Kidney epithelial cell (primary cell): ENCODE results near the gene MTRR. TPM values are rescaled to one million over a fixed set of nuclear protein-coding genes. Genes with fewer than 3 reads are reported as not detected.

ENCODE experiments used
- DNase-seq: peaks from one replicate; pipeline ENCODE4 v3.0.0-alpha.2; 2010; ENCODE audit warnings: low read depth
- H3K27me3 ChIP-seq: 2 replicates; pipeline ENCODE4 v1.6.0; 2011; ENCODE audit warnings: low read length; ENCODE audit not compliant: control insufficient read depth, insufficient read depth
- H3K36me3 ChIP-seq: 2 replicates; pipeline ENCODE4 v1.5.1; 2011; ENCODE audit warnings: low read length; ENCODE audit not compliant: control insufficient read depth, insufficient read depth
- H3K4me3 ChIP-seq: 2 replicates; pipeline ENCODE4 v1.5.1; 2011; ENCODE audit warnings: low read depth, mild to moderate bottlenecking, control low read depth, low read length
- total RNA-seq: library from RNA; depleted of rRNA; stranded (reverse); fragments of >200 nt; gene quantifications from 2 replicates; pipeline ENCODE4 v1.2.3, GENCODE V29; 2015
- TF ChIP-seq, protein P1 (sequence below): IDR thresholded peaks from 2 replicates; pipeline ENCODE4 v1.5.1; 2011; ENCODE audit warnings: mild to moderate bottlenecking, moderate library complexity, low read length, control low read depth, inconsistent platforms; ENCODE audit not compliant: insufficient read depth, poor library complexity, severe bottlenecking

The MTRR gene
- total RNA-seq, 1 donor from 2014 or later, result 23.6 TPM

DNA sequence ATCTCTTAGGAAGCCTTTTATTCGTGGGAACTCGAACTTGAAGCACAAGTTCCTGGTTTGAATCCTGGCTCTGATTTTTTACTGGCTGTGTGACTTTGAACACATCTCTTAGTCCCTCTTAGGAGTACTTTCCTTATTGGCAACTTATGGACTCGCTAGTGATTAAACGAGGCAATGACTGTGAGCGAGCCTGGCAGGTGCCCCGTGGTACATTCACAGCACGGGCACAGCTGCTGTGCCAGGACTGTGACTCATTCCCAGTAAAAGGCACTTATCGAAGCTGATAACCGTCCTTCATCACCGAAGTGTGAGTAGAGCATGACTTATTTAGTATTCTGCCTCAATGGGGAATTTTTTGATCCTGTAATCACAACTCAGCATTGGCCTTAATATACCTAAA is 40.7 kb upstream of the MTRR start:
- no peak for DNase-seq
- H3K27me3 ChIP-seq, result peaks cover 7% of the 10 kb centered on the region
- TF ChIP-seq, protein P1, sequence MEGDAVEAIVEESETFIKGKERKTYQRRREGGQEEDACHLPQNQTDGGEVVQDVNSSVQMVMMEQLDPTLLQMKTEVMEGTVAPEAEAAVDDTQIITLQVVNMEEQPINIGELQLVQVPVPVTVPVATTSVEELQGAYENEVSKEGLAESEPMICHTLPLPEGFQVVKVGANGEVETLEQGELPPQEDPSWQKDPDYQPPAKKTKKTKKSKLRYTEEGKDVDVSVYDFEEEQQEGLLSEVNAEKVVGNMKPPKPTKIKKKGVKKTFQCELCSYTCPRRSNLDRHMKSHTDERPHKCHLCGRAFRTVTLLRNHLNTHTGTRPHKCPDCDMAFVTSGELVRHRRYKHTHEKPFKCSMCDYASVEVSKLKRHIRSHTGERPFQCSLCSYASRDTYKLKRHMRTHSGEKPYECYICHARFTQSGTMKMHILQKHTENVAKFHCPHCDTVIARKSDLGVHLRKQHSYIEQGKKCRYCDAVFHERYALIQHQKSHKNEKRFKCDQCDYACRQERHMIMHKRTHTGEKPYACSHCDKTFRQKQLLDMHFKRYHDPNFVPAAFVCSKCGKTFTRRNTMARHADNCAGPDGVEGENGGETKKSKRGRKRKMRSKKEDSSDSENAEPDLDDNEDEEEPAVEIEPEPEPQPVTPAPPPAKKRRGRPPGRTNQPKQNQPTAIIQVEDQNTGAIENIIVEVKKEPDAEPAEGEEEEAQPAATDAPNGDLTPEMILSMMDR, result no peak

DNA sequence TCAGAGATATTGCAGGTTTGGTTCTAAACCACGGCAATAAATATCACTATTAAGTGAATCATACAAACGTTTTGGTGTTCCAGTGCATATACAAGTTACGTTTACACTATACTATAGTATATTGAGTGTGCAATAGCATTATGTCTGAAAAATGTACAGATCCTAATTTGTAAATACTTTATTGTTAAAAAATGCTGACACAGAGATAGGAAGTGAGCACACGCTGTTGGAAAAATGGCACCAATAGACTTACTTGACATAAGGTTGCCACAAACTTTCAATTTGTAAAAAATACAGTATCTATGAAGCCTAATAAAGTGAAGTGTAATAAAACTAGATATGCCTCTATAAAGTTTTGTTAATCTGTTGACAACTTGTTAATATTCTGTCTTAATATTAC is 34.0 kb upstream of the MTRR start:
- no peak overlapping the region for H3K4me3 ChIP-seq
- TF ChIP-seq, protein P1, result no peak
- H3K27me3 ChIP-seq, result no peaks in the 10 kb centered on the region
- DNase-seq, result no peak
- no peaks in the 10 kb centered on the region for H3K36me3 ChIP-seq

More for the DNA sequence above, 40.7 kb upstream of the MTRR start:
- Histone ChIP-seq H3K36me3 (no peaks in the 10 kb centered on the region), H3K4me3 (no peak overlapping the region)

DNA sequence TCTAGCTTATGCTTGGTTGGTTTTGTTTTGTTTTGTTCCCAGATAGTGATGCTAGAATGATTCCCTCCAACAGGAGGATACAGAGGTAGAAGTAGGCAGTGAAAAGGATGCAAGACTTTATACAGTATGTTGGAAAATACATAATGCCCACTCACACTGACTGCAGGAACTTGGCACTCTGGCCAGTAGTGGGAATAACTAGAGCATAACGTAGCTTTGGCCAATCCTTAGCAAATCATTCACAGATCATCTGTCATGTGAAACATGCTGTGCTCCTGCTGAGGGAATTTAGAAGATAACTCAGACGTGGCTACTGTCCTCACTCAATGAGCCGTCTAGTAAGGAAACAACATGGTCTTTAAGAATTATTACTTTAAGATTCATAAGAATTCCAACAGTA is 31.5 kb upstream of the MTRR start:
- Histone ChIP-seq H3K36me3 (no peaks in the 10 kb centered on the region), H3K27me3 (no peaks in the 10 kb centered on the region), H3K4me3 (no peak overlapping the region)
- TF ChIP-seq, protein P1, result no peak
- DNase-seq, result no peak

DNA sequence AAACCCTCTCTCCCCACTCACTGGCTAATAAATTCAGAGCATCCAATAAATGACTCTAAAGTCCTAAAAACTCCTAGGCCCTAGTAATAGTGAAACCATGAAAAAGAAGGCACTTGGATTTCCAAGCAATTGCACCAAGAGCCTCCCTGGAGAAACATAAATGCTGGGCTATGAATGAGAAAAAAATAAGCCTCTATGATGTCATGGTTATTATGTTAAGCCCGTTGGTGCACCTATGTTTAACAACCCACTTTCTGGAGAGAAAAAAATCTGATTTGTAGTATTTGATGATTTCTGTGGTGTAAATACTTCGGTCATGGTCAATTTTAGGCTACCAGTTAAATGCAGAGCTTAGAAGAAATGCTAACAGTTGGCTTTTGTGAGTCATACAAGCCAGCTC is 26.4 kb upstream of the MTRR start:
- Histone ChIP-seq H3K4me3 (no peak overlapping the region), H3K27me3 (no peaks in the 10 kb centered on the region), H3K36me3 (no peaks in the 10 kb centered on the region)
- TF ChIP-seq, protein P1, result no peak
- DNase-seq, result no peak

DNA sequence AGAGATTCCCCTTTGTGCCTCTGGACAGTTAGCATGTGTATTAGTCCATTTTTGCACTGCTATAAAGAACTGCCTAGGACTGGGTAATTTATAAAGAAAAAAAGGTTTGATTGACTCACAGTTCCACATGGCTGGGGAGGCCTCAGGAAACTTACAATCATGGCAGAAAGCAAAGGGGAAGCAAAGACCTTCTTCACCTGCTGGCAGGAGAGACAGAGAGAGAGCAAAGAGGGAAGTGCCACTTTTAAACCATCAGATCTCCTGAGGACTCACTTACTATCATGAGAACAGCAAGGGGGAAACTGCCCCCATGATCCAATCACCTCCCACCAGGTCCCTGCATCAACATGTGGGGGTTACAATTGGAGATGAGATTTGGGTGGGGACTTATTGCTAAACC is 24.0 kb upstream of the MTRR start:
- H3K27me3 ChIP-seq, result peaks cover 7% of the 10 kb centered on the region

DNA sequence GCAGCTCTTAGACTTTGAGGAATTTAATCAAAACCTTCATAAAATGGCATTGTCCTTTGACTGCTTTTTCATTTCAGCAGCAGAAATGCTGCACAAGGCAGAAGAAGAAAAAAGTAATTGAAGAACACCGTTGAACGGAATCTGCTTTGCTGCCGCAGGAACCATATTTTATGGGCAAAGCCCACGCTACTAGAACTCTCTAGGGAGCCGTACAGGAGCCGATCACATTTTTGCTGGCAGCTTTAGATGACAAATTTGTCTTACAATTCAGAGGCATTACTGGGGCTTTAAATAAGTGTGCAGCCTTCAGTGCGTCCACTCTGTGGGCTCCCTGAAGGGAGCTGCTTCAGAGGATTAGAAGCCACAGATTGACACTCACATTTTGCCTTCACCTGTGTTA is 23.4 kb upstream of the MTRR start:
- Histone ChIP-seq H3K27me3 (peaks cover 8% of the 10 kb centered on the region), H3K36me3 (no peaks in the 10 kb centered on the region), H3K4me3 (no peak overlapping the region)
- TF ChIP-seq, protein P1, result no peak
- DNase-seq, result no peak

More for the DNA sequence above, 24.0 kb upstream of the MTRR start:
- TF ChIP-seq, protein P1, result no peak
- H3K4me3 ChIP-seq, result no peak overlapping the region
- no peaks in the 10 kb centered on the region for H3K36me3 ChIP-seq
- DNase-seq, result no peak
